ENCODE measurements around the gene ADAMTS1. TPM values are rescaled to one million over a fixed set of nuclear protein-coding genes. Genes with fewer than 3 reads are reported as not detected.
A peak's percentile ranks its signal among the peaks of the same experiment; 100 is the strongest.

Gene ADAMTS1
- total and polyA plus RNA-seq, 2 donors from 2014 or later = 16.0 to 343 TPM

- intact Hi-C loops (cut with DNase I) = loop anchor here (10.0 kb wide), 1 partner anchor 1897 kb away; no protein-coding TSS in a partner anchor
These were observed 2.7 kb upstream of the ADAMTS1 start for GRCh38 chr21:26847921-26848320.

GRCh38 chr21:26847002-26847401 lies 1.8 kb upstream of the ADAMTS1 start:
- FAIRE-seq = no peak
- peak overlapping the region; percentile 77 to 86 (median 82) for H3K4me3 ChIP-seq (ENCODE audit: low read length in 3 of 3)

More at GRCh38 chr21:26847921-26848320, 2.7 kb upstream of the ADAMTS1 start:
- no peaks in the 10 kb centered on the region for H3K27me3 ChIP-seq (ENCODE audit: control insufficient read depth, insufficient read depth, low read length)
- H3K27ac ChIP-seq (ENCODE audit: low read depth in 2 of 2, low read length in 2 of 2) = no peak overlapping the region
- FAIRE-seq (no peak), DNase-seq (no peak)
- H3K9me3 ChIP-seq (ENCODE audit: control insufficient read depth in 2 of 3, insufficient read depth in 1 of 3, low read length in 3 of 3) = no peaks in the 10 kb centered on the region
- no peak overlapping the region for H3K9ac ChIP-seq (ENCODE audit: low read length in 3 of 3)
- TF ChIP-seq CTCF (IDR thresholded peaks at IDR 0.05; ENCODE audit: borderline replicate concordance, extremely low read depth, insufficient read depth) = no peak
- peaks cover 0 to 3% (median 2%) of the 10 kb centered on the region in 3 donors for H3K4me1 ChIP-seq (ENCODE audit: control insufficient read depth in 2 of 3, insufficient read depth in 2 of 3, low read depth in 1 of 3, low read length in 3 of 3)
- H3K4me3 ChIP-seq (ENCODE audit: low read length in 3 of 3) = no peak overlapping the region
- H3K36me3 ChIP-seq (ENCODE audit: control insufficient read depth in 2 of 3, insufficient read depth in 3 of 3, low read length in 3 of 3) = no peaks in the 10 kb centered on the region

GRCh38 chr21:26846036-26846931 lies 1.1 kb upstream of the ADAMTS1 start:
- Histone ChIP-seq H3K9ac (ENCODE audit: low read length in 3 of 3) (peak overlapping the region; percentile 70 to 95 (median 94)), H3K36me3 (ENCODE audit: control insufficient read depth in 2 of 3, insufficient read depth in 3 of 3, low read length in 3 of 3) (peaks cover 3 to 12% (median 9%) of the 10 kb centered on the region in 3 donors), H3K4me3 (ENCODE audit: low read length in 3 of 3) (peak overlapping the region; percentile 77 to 86 (median 82)), H3K27ac (ENCODE audit: low read depth in 2 of 2, low read length in 2 of 2) (peak overlapping the region; percentile 88 to 99), H3K9me3 (ENCODE audit: control insufficient read depth in 2 of 3, insufficient read depth in 1 of 3, low read length in 3 of 3) (no peaks in the 10 kb centered on the region), H3K4me1 (ENCODE audit: control insufficient read depth in 2 of 3, insufficient read depth in 2 of 3, low read depth in 1 of 3, low read length in 3 of 3) (peaks cover 0 to 16% (median 10%) of the 10 kb centered on the region in 3 donors), H3K27me3 (ENCODE audit: control insufficient read depth, insufficient read depth, low read length) (no peaks in the 10 kb centered on the region)
- DNase-seq (peak; percentile 90 to 98 (median 93)), FAIRE-seq (no peak)
- peak; percentile 1 for TF ChIP-seq CTCF (IDR thresholded peaks at IDR 0.05; ENCODE audit: borderline replicate concordance, extremely low read depth, insufficient read depth)
- intact Hi-C loops (cut with DNase I) = loop anchor here (10.0 kb wide), 1 partner anchor 1899 kb away; no protein-coding TSS in a partner anchor

More at GRCh38 chr21:26847002-26847401, 1.8 kb upstream of the ADAMTS1 start:
- peaks cover 0 to 5% (median 5%) of the 10 kb centered on the region in 3 donors for H3K36me3 ChIP-seq (ENCODE audit: control insufficient read depth in 2 of 3, insufficient read depth in 3 of 3, low read length in 3 of 3)
- H3K27ac ChIP-seq (ENCODE audit: low read depth in 2 of 2, low read length in 2 of 2) = peak overlapping the region; percentile 88 to 99
- H3K9ac ChIP-seq (ENCODE audit: low read length in 3 of 3) = peak overlapping the region; percentile 70 to 95 (median 94)
- H3K9me3 ChIP-seq (ENCODE audit: control insufficient read depth in 2 of 3, insufficient read depth in 1 of 3, low read length in 3 of 3) = no peaks in the 10 kb centered on the region
- no peak for TF ChIP-seq CTCF (IDR thresholded peaks at IDR 0.05; ENCODE audit: borderline replicate concordance, extremely low read depth, insufficient read depth)
- peak in 2 of 5 donors; percentile 21 to 50 for DNase-seq
- peaks cover 0 to 10% (median 9%) of the 10 kb centered on the region in 3 donors for H3K4me1 ChIP-seq (ENCODE audit: control insufficient read depth in 2 of 3, insufficient read depth in 2 of 3, low read depth in 1 of 3, low read length in 3 of 3)
- no peaks in the 10 kb centered on the region for H3K27me3 ChIP-seq (ENCODE audit: control insufficient read depth, insufficient read depth, low read length)
- intact Hi-C loops (cut with DNase I) = loop anchor here (10.0 kb wide), 1 partner anchor 1898 kb away; no protein-coding TSS in a partner anchor

All from kidney (tissue), 14 donors.